HG03558 (cell line): ENCODE data around the gene SLC31A2.
"Not testable (repeated sequence)": the region's sequence is repeated elsewhere in the genome, so short reads cannot be mapped to it uniquely, and the experiment has no call there.

Experiments used
- ATAC-seq: cut with Tn5 transposase; IDR thresholded peaks from one replicate; pipeline ENCODE4 v1.9.1; 2021; ENCODE audit warnings: moderate number of reproducible peaks; ENCODE audit not compliant: unreplicated experiment; ENCODE audit errors: extremely low read depth

Gene SLC31A2

DNA sequence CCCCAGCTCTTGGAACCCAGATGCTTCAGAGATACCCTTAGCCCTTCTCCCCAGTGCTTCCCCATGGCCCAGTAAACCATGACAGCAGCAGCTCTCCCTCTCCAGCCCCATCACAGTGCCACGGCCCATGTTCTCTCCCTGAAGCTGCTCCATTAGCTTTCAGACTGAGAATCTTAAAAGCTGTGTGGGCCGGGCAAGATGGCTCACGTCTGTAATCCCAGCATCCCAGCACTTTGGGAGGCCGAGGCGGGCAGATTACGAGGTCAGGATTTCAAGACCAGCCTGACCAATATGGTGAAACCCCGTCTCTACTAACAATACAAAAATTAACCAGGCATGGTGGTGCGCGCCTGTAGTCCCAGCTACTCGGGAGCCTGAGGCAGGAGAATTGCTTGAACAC is 1.2 kb upstream of the SLC31A2 start:
- ATAC-seq: not testable (repeated sequence)

GRCh38 chr9:113151696-113152630 is 1.2 kb downstream of the SLC31A2 start:
- ATAC-seq: no peak

DNA sequence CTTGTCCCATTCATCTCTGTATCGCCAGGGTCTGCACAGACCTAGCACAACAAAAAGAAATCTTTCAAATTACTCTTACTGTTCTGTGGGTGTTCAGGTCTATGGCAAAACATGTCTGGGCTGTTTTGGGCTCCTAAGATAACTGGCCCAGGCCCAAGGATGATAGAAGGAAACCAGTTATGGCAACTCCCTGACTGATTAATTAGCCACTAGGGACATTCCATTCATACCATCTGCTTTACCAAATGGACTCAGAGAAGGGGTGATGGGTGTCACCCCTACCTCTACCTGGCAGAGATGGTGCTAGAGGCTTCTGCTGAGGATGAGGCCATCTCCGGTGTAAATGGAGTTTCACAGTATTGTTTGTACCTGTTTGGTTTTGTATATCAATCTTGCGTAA is 1.9 kb downstream of the SLC31A2 start:
- ATAC-seq: no peak

- ATAC-seq: no peak
Observed at GRCh38 chr9:113153599-113153998, 2.8 kb downstream of the SLC31A2 start.

DNA sequence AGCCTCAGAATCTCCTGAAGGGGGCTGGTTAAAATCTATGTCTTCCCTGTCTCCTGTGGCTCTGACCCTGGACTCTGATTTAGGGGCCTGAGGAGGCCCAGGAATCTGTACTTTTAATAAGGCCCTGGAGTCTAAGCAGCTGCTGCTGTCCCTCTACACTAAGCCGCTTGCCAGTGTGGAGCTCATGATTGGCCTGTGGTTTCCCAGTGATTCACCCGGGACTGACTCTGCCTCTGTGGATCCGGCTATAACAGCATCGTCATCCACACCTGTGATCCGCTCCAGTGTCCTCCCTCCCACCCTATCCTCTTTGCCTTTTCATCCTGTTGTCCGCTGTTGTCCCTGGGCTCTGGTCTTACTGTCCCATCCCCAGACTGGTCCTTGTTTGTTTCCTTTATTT is 3.7 kb downstream of the SLC31A2 start:
- no peak for ATAC-seq

DNA sequence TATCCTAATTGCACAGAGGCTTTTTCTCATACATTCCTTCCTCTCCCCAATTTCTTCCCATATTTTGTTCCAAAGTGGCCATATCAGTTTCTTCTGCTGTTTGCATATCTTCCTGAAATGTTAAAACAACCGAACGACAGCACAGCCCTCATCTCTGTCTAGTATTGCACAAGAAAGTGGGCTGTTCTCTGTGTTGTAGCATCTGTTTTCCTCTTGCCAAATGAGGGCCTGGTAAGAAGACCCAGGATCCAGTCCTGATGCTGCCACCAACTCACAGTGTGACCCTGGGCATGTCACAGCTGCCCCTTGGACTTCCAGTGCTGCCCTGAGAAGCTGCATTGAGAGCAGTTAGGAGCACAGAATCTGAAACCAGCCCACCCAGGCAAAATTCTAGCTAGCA is 4.1 kb downstream of the SLC31A2 start:
- no peak for ATAC-seq

DNA sequence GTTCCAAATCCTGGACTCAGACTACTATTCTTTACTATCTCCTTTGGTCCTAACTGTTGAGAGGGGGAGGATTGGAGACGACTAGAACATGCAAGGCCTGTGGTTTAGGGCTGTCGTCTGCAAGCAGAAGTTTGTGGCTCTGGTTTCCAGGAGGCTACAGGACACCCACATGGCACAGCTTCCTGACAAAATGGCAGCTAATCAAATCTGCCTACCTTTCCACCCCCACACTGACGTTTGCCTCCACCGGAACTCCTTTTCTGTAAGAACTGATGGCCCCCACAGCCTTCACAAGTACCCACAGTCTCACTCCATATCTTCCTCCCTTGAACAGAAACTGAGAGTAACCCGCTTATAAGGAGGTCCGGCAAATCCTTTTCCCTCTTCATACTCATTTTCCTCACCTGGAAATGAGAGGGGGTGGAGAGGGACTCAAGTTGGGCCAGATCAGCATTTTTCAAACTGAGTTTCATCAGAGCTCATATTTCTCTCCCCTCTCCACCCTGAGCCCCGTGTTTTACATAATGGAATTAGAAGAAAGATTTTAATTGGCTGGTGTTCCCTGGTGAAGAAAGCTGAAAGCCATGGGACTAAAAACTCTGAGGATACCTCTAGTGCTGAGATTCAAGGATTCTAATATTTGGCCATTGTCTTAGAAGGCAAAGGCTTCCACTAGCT is 5.2 kb downstream of the SLC31A2 start:
- no peak for ATAC-seq

DNA sequence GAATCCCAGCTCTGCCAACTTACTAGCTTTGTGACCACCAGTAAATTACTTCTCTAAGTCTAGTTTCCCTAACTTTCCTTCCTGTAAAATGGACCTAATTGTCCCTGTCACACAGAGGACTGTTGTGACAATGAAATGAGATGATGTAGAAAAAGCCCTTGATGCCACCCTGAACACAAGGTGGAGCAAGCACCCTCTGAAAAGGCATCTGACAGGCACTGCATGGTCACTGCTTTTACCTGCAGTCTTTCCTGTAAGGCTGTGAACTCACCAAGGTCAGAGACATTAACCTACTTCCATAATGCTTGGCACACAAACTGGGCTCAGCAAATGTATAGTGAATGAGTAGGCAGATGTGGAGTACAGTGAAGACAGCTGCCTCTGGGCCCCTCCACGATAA is 6.1 kb downstream of the SLC31A2 start:
- no peak for ATAC-seq

GRCh38 chr9:113158446-113158845 is 7.6 kb downstream of the SLC31A2 start:
- no peak for ATAC-seq

DNA sequence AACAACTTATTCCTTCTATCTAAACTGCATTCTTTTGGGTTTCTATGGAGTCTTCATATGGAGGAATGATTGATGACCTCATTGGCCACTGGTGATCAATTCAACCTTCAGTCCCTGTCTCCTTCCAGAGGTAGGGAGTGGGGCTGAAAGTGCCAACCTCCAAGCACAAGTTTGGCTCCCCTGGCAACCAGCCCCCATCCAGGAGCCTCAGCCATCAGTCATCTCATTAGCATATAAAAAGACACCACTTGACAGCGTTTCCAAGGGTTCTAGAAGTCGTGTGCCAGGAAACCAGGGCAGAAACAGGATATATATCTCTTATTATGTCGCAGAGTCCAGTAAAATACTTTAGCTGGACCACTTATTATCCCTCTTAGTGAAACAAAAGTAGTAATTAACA is 9.8 kb downstream of the SLC31A2 start:
- no peak for ATAC-seq

GRCh38 chr9:113163001-113163400 is 12.2 kb downstream of the SLC31A2 start:
- ATAC-seq: no peak

- no peak for ATAC-seq
Observed at GRCh38 chr9:113164536-113165300, 13.9 kb downstream of the SLC31A2 start.

- no peak for ATAC-seq
Observed at GRCh38 chr9:113166039-113166438, 15.2 kb downstream of the SLC31A2 start.

GRCh38 chr9:113168809-113169208 is 18.0 kb downstream of the SLC31A2 start:
- ATAC-seq: no peak

GRCh38 chr9:113173341-113173740 is 22.5 kb downstream of the SLC31A2 start:
- ATAC-seq: no peak

- no peak for ATAC-seq
Observed at GRCh38 chr9:113176803-113177202, 26.0 kb downstream of the SLC31A2 start.

DNA sequence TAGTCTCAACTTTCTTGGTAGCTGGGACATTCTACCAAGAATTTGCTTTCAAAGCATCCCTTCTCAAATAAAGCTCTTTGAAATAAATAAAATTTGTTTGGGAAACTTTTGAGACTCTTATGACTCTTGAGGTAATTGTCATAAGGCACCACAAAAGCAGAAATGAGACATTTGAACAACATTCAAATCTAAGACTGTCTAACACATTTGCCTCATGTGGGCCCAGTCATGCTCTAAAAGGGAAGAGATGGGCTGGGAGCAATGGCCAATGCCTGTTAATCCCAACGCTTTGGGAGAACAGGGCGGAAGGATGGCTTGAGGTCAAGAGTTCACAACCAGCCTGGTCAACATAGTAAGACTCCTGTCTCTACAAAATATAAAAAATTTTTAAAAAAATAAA is 26.4 kb downstream of the SLC31A2 start:
- ATAC-seq: no peak

GRCh38 chr9:113178087-113178486 is 27.3 kb downstream of the SLC31A2 start:
- no peak for ATAC-seq

- ATAC-seq: no peak
Observed at GRCh38 chr9:113179839-113180238, 29.0 kb downstream of the SLC31A2 start.

GRCh38 chr9:113181165-113181564 is 30.4 kb downstream of the SLC31A2 start:
- ATAC-seq: no peak

DNA sequence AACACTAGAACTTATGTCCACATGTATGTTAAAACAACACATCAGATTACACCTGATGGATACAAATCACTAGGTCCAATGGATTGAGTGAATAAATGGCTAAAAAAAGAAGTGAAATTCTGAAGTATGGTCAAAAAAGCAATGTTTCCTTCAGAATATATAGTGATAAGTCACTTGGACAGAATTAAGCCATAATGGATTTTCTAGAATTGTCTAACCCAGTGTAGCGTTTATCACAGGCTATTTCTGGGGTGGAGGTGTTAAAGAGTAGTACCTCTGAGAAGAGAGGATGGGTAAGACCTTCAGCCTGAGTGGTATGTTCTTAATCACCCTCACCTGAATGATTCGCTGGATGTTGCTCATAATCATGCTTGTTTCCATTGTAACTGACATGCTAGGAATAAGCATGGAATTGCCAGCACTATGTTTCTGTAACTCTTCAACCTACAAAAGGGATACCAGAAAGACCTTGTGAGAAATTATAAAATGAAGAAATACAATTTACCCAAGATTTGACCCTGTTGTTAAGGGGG is 33.2 kb downstream of the SLC31A2 start:
- ATAC-seq: no peak
